OCI-LY3 (cell line): ENCODE measurements around the gene MGAT5B.

Experiments
- CTCF ChIP-seq: fragments of 200-600, 300-600 bp; sonication (generic); IDR thresholded peaks from 2 replicates; pipeline ENCODE4 v1.5.1; 2014; ENCODE audit warnings: antibody characterized with exemption, low read length, low read depth
- EZH2phosphoT487 ChIP-seq: fragments of 200-600 bp; shearing (Covaris generic); IDR thresholded peaks from 2 replicates; pipeline ENCODE4 v1.6.1; 2018; ENCODE audit warnings: antibody characterized with exemption, mixed run types, low read depth

- TF ChIP-seq CTCF, result no peak
- TF ChIP-seq EZH2phosphoT487, result no peak
Measured at GRCh38 chr17:76924345-76925342, 56.4 kb downstream of the MGAT5B start.
